NCI-H1092 treated with DMSO at 0.1 percent for 48 hours (cell line): Measurements from ENCODE around the gene FAM237B.

ENCODE experiments used
- DNase-seq: peaks from one replicate; lab custom pipeline; 2025; lab: John Stamatoyannopoulos, UW

FAM237B gene

GRCh38 chr7:90290244-90291113, 30.6 kb downstream of the FAM237B start:
- no peak for DNase-seq

GRCh38 chr7:90288154-90288553, 33.0 kb downstream of the FAM237B start:
- no peak for DNase-seq

- no peak for DNase-seq
Measured at GRCh38 chr7:90276033-90276728, 44.9 kb downstream of the FAM237B start.

DNA sequence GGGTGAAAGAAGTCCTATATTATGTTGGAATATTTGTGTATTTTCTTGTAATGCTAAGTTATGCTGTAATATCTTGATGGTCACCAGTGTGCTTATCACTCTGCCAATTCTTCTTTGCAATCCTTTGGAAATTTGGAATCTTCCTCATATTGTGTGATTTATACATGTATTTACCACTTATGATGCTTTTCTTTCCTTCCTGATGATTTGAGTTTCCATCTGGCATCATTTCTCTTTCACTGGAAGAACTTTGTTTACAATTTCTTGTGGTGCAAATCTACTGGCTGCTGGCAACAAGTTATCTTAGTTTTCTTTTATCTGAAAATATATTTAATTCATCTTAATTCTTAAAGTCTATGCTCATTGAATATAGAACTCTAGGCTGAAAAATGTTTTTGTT, 46.9 kb downstream of the FAM237B start:
- no peak for DNase-seq

DNA sequence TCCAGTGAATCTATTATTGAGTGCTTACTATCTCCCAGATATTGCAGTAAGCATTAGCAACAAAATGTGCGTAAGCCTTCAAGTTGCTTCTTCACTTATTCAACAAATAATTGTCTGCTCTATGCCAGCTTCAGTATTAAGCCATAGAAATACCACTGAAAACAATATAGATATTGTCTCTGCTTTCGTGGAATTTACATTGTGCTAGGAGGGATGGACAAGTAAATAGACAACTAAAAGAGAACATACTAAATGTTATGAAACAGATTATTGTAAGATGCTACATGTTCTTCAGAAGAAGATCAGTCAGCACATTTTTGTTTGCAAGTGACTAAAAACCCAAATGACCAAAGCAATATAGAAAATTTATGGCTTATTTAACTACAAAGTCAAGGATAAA, 48.9 kb downstream of the FAM237B start:
- DNase-seq: no peak

DNA sequence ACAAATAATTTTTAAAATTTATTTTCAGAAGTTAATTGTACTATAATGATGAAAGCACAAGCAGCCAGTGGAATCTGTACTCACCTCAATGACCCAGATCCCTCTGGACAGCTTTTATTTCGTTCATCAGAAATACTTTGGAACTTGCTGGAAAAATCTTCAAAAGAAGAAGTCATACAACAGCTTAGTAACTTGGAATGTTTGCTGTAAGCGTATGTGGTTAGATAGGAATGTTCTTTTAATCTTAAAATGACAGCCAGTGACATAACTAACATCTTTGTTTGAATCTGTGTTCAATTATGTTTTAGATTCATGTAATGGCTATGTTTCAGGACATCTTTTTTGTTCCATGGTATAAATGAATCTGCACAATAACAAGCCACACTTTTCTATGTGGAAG, 49.4 kb downstream of the FAM237B start:
- no peak for DNase-seq

DNA sequence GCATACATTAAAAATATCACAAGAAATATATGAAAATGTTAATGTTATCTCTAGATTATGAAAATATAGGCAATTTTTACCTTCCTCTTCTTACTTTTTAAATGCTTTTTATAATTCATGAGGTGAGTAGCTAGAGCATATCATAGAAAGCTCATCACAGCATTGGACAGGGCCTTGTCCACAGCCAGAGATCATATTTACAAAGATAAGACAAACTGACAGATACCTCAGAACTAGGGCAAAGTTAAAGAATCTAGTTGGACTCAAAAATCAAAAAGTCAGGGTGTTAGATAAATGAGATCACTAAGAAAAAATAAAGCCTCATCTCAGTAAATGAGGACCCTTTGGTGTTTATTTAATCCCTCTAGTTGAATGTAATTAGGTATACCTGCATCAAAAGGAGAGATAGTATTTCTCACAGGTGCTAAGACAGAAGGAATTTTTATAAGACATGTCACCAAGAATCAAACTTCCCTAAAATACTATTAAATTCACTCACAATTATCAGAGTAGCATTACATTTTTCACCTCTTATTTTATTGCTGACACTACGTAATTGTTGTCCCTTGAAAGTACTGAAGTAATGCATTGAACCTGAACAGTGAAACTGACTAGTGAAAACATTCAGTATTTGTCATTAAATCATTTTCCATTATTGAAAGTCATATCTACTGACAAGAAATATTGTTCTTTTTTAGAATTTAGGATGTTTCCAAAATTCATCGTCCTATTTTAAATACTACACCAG, 50.5 kb downstream of the FAM237B start:
- no peak for DNase-seq

- DNase-seq: no peak
Measured at GRCh38 chr7:90269163-90269562, 51.9 kb downstream of the FAM237B start.

GRCh38 chr7:90267263-90267858, 53.7 kb downstream of the FAM237B start:
- no peak for DNase-seq

GRCh38 chr7:90266808-90267207, 54.3 kb downstream of the FAM237B start:
- DNase-seq: no peak
